ENCODE data around the gene SLC29A4.
A peak's percentile ranks its signal among the peaks of the same experiment; 100 is the strongest.
"Not testable (repeated sequence)": the region's sequence is repeated elsewhere in the genome, so short reads cannot be mapped to it uniquely, and the experiment has no call there.

The SLC29A4 gene

DNA sequence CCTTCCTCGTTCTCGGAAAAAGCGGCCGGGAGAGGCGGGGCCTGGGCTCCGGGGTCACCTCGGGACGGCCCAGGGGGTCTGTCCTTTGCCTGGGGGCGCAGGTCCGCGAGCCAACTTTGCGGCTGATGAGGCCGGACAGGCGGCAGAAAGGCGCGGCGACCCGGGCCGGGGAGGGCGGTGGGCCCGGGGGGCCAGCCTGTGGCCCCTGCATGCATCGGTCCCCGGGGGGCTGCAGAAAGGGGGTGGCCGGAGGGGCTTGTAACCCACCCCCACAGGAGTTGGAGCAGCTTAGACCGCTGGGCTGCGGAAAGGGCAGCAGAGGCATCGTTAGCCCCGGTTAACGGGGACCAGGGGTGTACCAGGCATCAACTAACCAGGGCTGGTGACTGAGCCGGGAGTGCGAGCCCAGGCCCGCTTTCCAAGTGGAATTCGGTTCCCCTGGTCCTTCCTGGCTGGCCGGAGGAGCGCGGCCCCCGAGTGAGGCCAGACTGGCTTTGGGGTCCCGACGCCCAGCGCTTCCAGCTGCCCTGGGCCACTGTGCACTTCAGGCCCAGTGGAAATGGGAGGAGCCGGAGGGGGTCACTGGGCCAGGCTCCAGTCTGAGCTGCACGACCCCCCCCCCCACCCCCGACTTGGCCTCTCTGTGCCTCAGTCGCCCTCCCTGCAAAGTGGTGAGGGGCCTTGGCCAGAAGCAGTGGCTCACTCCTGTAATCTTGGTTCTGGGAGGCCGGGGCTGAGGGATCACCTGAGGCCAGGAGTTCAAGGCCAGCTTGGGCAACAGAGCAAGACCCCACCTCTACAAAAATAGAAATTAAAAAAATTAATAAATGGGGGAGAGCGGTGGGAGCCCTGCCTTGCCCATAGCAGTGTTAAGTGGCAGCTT, 919 bp downstream of the SLC29A4 start:
- Mint-ChIP-seq H3K36me3 (ENCODE audit: low read depth) (no peaks in the 10 kb centered on the region), H3K27me3 (peaks cover 20% of the 10 kb centered on the region), H3K4me3 (no peak overlapping the region), H3K27ac (no peak overlapping the region), H3K4me1 (no peaks in the 10 kb centered on the region), H3K9me3 (no peaks in the 10 kb centered on the region)
- DNase-seq, result no peak
- no peak for ATAC-seq

DNA sequence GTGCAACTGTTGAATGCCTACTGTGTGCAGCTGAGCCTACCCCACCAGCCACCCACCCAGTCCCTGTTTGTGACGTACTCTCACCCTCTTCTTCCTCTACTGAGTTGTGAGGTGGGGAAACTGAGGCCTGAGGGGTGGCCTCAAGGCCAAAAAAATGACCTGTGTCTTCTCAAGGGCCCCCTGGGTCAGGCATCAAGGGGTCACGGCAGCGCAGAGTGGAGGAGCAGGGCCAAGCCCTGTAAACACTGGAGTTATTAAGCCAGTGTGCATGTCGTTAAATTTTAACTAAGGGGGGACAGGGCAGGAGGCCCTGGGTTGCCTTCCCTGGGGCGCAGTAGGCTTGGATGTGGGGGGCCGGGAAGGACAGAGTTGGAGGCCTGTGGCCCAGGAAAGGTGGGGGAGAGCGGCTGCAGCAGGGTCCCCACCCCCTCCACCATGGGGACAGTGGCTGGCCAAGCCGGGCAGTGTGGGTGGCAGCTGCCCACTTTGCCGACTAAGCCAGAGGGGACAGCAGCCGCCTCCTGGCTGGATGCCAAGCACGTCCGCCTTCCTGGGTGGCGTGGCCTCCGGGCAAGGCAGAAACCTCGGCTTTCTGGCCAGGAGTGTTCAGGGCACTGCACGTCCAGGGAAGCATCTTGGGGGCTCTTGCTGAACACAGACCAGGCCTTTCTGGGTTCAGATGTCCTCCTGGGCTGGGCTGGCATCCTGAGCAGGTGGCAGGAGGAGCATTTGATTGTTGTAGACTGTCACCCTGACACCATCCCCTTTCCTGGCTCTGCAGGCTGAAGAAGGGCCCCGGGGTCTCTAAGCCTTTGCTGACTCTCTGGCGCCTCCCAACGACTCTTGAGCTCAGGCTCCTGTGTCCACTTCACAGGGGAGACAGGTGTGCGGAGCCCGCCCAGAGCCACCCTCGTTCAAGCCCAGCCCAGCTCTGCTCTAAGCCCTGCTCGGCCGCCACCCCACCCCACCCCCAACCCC, 1.9 kb downstream of the SLC29A4 start:
- Mint-ChIP-seq H3K9me3 (no peaks in the 10 kb centered on the region), H3K27me3 (peaks cover 18% of the 10 kb centered on the region), H3K27ac (no peak overlapping the region), H3K4me1 (no peaks in the 10 kb centered on the region), H3K36me3 (ENCODE audit: low read depth) (no peaks in the 10 kb centered on the region), H3K4me3 (no peak overlapping the region)
- peak; percentile 33 for DNase-seq
- peak; percentile 30 for ATAC-seq

DNA sequence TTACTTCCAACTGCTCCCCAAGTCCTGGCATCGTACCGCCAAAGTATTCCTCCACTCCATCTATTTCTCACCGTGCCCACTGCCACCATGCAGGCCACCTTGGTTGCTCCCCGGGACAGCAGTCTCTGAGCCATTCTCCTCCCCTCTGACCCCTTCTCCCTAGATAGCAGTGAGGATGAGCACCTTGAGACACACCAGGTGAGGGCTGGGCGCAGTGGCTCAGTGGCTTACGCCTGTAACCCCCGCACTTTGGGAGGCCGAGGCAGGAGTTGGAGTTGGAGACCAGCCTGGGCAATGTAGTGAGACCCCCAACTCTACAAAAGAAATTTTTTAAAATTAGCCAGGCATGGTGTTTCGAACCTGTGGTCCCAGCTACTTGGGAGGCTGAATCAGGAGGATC, 4.2 kb downstream of the SLC29A4 start:
- peaks cover 8% of the 10 kb centered on the region for H3K27me3 Mint-ChIP-seq
- no peak for ATAC-seq
- H3K4me1 Mint-ChIP-seq, result no peaks in the 10 kb centered on the region
- no peak overlapping the region for H3K27ac Mint-ChIP-seq
- DNase-seq, result no peak
- no peaks in the 10 kb centered on the region for H3K36me3 Mint-ChIP-seq (ENCODE audit: low read depth)
- no peak overlapping the region for H3K4me3 Mint-ChIP-seq
- H3K9me3 Mint-ChIP-seq, result no peaks in the 10 kb centered on the region

DNA sequence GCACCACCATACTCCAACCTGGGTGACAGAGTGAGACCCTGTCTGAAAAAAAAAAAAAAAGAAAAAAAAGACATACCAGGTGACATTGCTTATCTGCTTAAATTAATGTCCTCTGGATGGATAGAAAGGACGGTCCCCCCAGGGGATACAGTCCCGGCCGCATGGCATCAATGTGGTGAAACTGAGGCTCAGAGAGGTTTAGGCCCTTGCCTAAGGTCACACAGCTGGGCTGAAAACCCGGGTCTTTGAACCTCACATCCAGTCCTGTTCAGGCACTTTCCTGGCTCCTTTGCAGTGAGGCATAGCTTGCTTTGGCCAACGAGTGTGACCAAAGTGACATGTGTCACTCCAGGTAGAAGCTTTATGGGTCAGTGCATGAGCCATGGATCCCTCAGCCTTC, 4.6 kb downstream of the SLC29A4 start:
- H3K27me3 Mint-ChIP-seq; DNase-seq; H3K4me3 Mint-ChIP-seq; H3K9me3 Mint-ChIP-seq; H3K4me1 Mint-ChIP-seq; ATAC-seq; H3K36me3 Mint-ChIP-seq (ENCODE audit: low read depth); H3K27ac Mint-ChIP-seq: not testable (repeated sequence)

DNA sequence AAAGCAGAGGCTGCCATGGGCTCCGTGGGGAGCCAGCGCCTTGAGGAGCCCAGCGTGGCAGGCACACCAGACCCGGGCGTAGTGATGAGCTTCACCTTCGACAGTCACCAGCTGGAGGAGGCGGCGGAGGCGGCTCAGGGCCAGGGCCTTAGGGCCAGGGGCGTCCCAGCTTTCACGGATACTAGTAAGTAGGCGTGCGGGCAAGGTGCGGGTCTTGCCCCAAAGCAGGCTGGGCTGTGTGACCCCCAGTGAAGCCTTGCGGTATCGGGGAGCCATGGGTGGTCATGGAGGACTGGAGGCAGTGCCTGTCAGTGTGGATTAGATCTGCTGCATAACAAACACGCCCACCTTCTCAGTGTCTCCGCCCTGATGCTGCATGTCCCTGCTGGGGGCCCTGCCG, 5.1 kb downstream of the SLC29A4 start:
- Mint-ChIP-seq H3K27ac (no peak overlapping the region), H3K4me1 (no peaks in the 10 kb centered on the region), H3K9me3 (no peaks in the 10 kb centered on the region), H3K36me3 (ENCODE audit: low read depth) (no peaks in the 10 kb centered on the region), H3K4me3 (no peak overlapping the region), H3K27me3 (peaks cover 8% of the 10 kb centered on the region)
- DNase-seq (no peak), ATAC-seq (no peak)

DNA sequence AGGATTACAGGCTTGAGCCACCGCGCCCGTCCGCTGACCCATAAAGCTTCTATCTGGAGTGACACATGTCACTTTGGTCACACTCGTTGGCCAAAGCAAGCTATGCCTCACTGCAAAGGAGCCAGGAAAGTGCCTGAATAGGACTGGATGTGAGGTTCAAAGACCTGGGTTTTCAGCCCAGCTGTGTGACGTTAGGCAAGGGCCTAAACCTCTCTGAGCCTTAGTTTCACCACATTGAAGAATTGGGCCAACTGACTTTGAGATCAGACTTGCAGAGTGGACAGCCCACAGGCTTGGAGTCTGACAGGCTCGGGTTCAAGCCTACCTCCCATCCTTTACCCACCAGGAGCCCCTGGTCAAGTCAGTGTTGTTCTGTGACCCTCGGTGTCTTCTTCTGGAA, 5.8 kb downstream of the SLC29A4 start:
- DNase-seq; H3K36me3 Mint-ChIP-seq (ENCODE audit: low read depth); H3K27me3 Mint-ChIP-seq; ATAC-seq; H3K4me1 Mint-ChIP-seq; H3K4me3 Mint-ChIP-seq; H3K9me3 Mint-ChIP-seq; H3K27ac Mint-ChIP-seq: not testable (repeated sequence)

DNA sequence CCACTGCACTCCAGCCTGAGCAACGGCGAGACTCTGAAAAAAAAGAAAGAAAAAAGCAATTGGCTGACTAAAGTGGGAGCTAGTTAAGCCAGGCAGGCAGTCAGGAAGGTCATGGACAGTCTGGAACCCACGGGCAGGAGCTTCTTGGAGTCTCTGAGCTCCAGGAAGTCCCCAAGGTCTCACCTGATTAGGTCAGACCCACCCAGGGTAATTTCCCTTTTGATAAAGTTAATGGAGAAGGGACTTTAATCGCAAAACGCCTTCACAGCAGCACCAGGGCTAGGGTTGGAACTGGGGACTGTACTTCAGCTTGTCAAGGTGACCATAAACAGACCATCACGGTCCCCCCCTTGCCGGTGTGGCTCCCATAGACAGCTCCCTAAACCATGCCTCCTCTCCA, 6.6 kb downstream of the SLC29A4 start:
- Mint-ChIP-seq H3K27me3 (peaks cover 4% of the 10 kb centered on the region), H3K27ac (no peak overlapping the region), H3K9me3 (no peaks in the 10 kb centered on the region), H3K36me3 (ENCODE audit: low read depth) (no peaks in the 10 kb centered on the region), H3K4me1 (no peaks in the 10 kb centered on the region), H3K4me3 (no peak overlapping the region)
- DNase-seq (no peak), ATAC-seq (no peak)

DNA sequence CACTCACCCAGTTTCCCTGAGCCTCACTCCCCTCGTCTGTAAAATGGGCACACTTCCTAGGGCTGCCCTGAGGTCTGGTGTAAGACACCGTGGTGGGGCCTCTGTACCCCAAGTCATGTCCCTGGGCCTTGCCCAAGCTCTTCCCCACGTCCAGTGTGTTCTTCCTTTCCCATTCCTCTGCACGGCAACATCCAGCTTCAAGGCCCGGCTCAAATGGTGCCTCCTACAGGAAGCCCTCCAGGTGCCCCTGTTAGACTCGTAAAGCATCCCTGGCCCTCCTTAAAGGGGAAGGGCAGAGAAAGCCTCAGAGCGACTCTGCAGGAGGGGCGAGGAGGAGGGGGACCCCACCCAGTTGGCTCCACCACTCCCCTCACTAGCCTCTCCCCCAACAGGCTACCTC, 8.6 kb downstream of the SLC29A4 start:
- Mint-ChIP-seq H3K36me3 (ENCODE audit: low read depth) (no peaks in the 10 kb centered on the region), H3K27me3 (peaks cover 8% of the 10 kb centered on the region), H3K27ac (no peak overlapping the region), H3K9me3 (peaks cover 4% of the 10 kb centered on the region), H3K4me3 (no peak overlapping the region), H3K4me1 (no peaks in the 10 kb centered on the region)
- ATAC-seq (no peak), DNase-seq (no peak)

DNA sequence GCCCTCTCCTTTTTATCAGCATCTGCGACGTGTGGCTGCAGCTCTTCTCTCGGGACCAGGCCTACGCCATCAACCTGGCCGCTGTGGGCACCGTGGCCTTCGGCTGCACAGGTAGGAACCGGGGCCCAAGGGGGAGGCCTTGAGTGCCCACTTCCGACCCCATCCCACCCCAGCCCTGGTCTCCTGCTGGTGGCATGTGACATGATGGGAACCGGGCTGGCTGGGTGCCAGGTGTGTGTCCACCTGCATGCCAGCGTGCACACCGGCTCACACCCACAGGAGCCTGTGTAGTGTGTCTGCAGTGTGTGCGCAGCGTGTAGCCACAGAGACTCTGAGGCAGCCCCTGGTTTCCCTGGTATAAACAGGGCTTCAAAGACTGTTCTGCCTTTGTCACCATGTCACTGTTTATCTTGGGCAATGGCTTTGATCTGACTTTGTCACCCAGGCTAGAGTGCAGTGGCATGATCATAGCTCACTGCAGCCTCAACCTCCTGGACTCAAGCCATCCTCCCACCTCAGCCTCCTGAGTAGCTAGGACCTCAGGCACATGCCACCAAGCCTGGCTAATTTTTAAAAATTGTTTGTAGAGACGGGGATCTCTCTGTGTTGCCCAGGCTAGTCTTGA, 9.1 kb downstream of the SLC29A4 start:
- not testable (repeated sequence) for H3K4me1 Mint-ChIP-seq; ATAC-seq; DNase-seq; H3K27me3 Mint-ChIP-seq; H3K9me3 Mint-ChIP-seq; H3K4me3 Mint-ChIP-seq; H3K27ac Mint-ChIP-seq; H3K36me3 Mint-ChIP-seq (ENCODE audit: low read depth)

DNA sequence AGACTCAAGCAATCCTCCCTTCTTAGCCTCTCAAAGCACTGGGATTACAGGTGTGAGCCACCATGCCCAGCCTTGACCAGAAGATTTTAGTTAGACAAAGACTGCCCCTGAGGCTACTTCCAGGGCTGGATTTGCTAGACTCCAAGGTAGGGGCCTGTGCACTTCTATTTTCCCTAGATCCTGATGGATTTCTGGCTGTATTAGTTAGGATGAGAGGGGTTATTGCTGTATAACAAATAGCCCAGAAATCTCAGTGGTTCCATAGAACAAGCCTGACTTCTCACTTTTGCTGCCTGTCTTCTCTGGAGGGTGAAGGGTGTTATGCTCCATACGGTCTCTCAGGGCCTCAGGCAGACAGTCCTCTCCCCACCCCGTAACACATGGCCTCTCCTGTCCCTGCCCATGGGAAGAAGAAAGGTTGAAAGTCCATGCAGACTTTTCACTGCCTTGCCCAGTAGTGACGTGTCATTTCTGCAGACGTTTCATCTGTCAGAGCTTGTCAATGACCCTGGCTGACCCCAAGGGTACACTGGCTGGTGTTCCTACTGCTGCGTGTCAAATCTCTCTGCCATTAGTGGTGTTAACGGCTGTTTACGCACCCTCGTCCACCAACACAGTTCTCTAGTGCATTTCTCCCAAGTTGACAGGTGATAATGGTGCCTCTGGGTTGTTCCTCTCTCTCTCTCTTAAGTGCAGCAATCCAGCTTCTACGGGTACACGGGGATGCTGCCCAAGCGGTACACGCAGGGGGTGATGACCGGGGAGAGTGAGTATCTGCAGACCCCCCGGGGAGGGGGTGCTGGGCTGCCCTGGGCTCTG, 11.6 kb downstream of the SLC29A4 start:
- Mint-ChIP-seq H3K4me3 (no peak overlapping the region), H3K4me1 (peaks cover 7% of the 10 kb centered on the region), H3K36me3 (ENCODE audit: low read depth) (peaks cover 2% of the 10 kb centered on the region), H3K9me3 (peaks cover 4% of the 10 kb centered on the region), H3K27me3 (peaks cover 19% of the 10 kb centered on the region), H3K27ac (no peak overlapping the region)
- DNase-seq, result no peak
- no peak for ATAC-seq

DNA sequence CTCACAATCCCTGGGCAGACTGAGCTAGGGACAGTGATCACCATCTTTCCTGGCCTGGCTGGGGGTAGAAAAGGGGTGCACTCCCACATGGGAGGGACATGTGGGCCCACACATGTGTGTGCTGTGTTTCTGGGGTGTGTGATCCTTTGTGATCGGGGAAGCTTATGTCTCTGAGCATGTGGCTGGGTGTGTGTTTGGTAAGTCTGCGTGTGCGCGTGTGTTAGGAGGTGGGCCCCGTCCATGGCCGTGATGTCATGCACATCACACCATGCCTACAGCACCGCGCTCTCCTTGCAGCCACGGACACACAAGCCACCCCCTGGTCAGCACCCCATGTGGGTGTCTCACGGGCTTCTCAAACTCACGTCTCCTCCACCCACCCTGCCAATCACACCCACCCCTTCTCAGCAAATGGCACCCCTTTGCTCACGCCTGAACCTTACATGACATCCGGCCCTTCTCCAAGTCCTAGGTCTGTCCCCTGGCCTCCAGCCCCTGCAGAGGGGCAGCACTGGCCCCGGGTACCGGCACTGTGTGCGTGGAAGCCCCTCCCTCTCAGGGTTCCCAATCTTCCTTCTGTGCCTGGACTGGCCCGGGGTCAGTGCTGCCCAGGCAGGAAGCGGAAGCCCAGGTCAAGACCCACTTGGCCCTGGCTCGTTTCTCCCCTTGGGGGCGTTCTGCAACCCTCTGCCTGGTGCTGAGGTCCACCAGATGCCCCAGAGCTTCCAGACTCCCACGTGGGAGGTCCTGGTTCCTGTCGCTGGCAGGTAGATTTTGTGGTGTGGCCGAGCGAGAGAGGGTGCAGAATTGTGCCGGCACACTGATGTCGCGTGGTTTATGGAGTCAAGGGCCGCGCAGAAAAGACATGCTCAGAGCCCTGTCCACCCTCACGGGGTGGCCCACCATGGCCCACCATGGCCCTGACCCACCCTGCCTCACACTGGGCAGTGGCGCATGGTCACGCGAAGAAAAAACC, 12.6 kb downstream of the SLC29A4 start:
- no peak for ATAC-seq
- peaks cover 19% of the 10 kb centered on the region for H3K27me3 Mint-ChIP-seq
- DNase-seq, result no peak
- H3K36me3 Mint-ChIP-seq (ENCODE audit: low read depth), result peaks cover 2% of the 10 kb centered on the region
- H3K4me3 Mint-ChIP-seq, result no peak overlapping the region
- no peak overlapping the region for H3K27ac Mint-ChIP-seq
- peaks cover 4% of the 10 kb centered on the region for H3K9me3 Mint-ChIP-seq
- peaks cover 7% of the 10 kb centered on the region for H3K4me1 Mint-ChIP-seq

DNA sequence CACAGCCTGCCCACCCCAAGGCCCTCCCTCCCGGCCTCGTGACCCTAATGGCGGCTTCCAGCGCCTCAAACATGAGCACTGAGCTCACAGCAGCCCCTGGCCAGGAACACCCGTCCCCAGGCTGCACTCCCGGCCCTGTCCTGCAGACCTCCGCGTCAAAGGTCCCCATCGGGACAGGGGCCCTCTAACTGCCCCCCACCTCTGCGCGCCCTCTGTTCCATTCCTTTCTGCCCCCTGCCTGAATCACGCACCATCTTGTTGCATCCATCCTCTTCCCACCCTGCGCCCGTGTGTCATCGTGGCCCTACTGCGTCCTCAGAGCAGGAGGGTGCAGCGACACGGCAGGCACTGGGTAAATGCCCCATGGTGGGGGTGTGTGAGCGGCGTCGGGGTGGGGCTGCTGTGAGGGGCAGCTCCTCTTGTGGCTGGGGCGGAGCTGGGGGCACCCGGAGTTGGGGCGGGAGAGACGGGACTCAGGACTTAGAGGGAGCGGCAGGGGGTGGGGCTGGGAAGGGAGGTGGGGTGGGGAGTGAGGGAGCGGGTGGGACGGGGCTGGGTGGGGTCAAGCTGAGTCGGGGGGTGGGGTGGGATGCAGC, 13.4 kb downstream of the SLC29A4 start:
- Mint-ChIP-seq H3K36me3 (ENCODE audit: low read depth) (peaks cover 2% of the 10 kb centered on the region), H3K9me3 (peaks cover 4% of the 10 kb centered on the region), H3K27ac (no peak overlapping the region), H3K4me3 (no peak overlapping the region), H3K27me3 (peaks cover 19% of the 10 kb centered on the region), H3K4me1 (peaks cover 7% of the 10 kb centered on the region)
- ATAC-seq, result peak; percentile 16
- DNase-seq, result no peak
